Sigmoid colon (tissue), 7 donors: ENCODE measurements around the gene ENPP1. TPM values are rescaled to one million over a fixed set of nuclear protein-coding genes. Genes with fewer than 3 reads are reported as not detected.
"Not testable (repeated sequence)": the region's sequence is repeated elsewhere in the genome, so short reads cannot be mapped to it uniquely, and the experiment has no call there.

Source experiments
- DNase-seq: peaks from one replicate; pipeline ENCODE4 v3.0.0-alpha.2; 2019
- H3K27ac ChIP-seq, 4 donors: fragments of 200-600 bp; sonication (generic); one replicate each; pipeline ENCODE4 v1.5.1; 2016 to 2019; ENCODE audit warnings: mild to moderate bottlenecking in 1 of 4
- H3K27me3 ChIP-seq, 3 donors: fragments of 200-600 bp; sonication (generic); one replicate each; pipeline ENCODE4 v1.5.1; 2019; ENCODE audit warnings: mild to moderate bottlenecking in 1 of 3
- H3K36me3 ChIP-seq, 4 donors: fragments of 200-600 bp; sonication (generic); one replicate each; pipeline ENCODE4 v1.5.1; 2016 to 2019
- H3K4me1 ChIP-seq, 4 donors: fragments of 200-600 bp; sonication (generic); one replicate each; pipeline ENCODE4 v1.5.1; 2017 to 2019
- H3K4me3 ChIP-seq, 4 donors: fragments of 200-600 bp; sonication (generic); one replicate each; pipeline ENCODE4 v1.5.1; 2017 to 2019; ENCODE audit warnings: mild to moderate bottlenecking in 2 of 4, moderate library complexity in 1 of 4
- H3K9me3 ChIP-seq, 4 donors: fragments of 200-600 bp in 3 of 4; sonication (generic) in 3 of 4; one replicate each; pipeline versions ENCODE4 v1.5.1 to v1.6.1; 2013 to 2019
- EP300 ChIP-seq, 4 donors: sonication (generic); formaldehyde crosslinking; IDR thresholded peaks; one replicate each; pipeline ENCODE4 v1.6.1; 2017; ENCODE audit warnings: antibody characterized with exemption in 4 of 4
- POLR2A ChIP-seq, 2 donors: fragments of 450-650 bp; IDR thresholded peaks; one replicate each; pipeline ENCODE4 v1.6.1; 2016; ENCODE audit warnings: antibody characterized with exemption in 2 of 2, mild to moderate bottlenecking in 2 of 2, moderate library complexity in 2 of 2
- POLR2AphosphoS5 ChIP-seq, 4 donors: sonication (generic); formaldehyde crosslinking; IDR thresholded peaks; one replicate each; pipeline ENCODE4 v1.6.1; 2017; ENCODE audit warnings: antibody characterized with exemption in 4 of 4
- WGBS, 2 donors: extraction: QIAGEN DNeasy Blood & Tissue Kit; methylation state at CpG; one replicate each; pipeline ENCODE4 v1.1.7; 2013; 5-methylcytosine and 5-hydroxymethylcytosine counted together
- intact Hi-C: fragments of 100-400 bp; cut with DNase I; formaldehyde crosslinking; loops from one replicate; pipeline ENCODE4 v1.15.1; 2023
- polyA plus RNA-seq, 3 donors: library from polyadenylated mRNA; stranded (reverse); fragments of 200-250 nt; gene quantifications; one replicate each; pipeline ENCODE4 v1.2.3, GENCODE V29; 2013
- total RNA-seq, 4 donors: library from RNA; depleted of rRNA; stranded (reverse); fragments of >200 nt; gene quantifications; one replicate each; pipeline ENCODE4 v1.1.0, GENCODE V29; 2016
- TF ChIP-seq, protein P1 (sequence below), 4 experiments: fragments of 450-650 bp in 3 of 4; fragments of 200-600 bp in 1 of 4; IDR thresholded peaks; one replicate each; pipeline ENCODE4 v1.5.1; 2016 to 2019; ENCODE audit warnings: antibody characterized with exemption in 4 of 4, mild to moderate bottlenecking in 3 of 4, moderate library complexity in 2 of 4
- donor health status: healthy with polysubstance abuse.
- donor health status: Bipolar disorder and iron deficiency.
- donor health status: healthy.

Gene ENPP1
- total and polyA plus RNA-seq, 7 donors: 1.2 to 7.2 (median 3.6) TPM

DNA sequence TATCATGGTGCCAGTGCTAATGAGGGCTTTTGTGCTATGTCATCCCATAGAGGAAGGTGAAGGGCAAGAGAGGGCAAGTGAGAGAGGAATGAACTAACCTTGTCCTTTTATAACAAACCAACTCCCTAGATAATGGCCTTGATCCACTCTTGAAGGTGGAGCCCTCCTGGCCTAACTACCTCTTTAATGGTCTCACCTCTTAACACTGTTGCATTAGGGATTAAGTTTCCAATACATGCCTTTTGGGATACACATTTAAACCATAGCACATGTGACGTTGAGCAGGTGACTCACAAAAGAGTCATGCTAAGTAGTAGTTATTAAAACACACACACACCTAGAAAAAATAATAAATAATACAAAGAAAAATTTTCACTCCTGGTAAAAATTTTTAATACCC lies 106.4 kb downstream of the ENPP1 start:
- H3K27ac ChIP-seq: no peak overlapping the region
- peaks cover 0 to 8% (median 0%) of the 10 kb centered on the region in 3 donors for H3K27me3 ChIP-seq
- TF ChIP-seq, protein P1, sequence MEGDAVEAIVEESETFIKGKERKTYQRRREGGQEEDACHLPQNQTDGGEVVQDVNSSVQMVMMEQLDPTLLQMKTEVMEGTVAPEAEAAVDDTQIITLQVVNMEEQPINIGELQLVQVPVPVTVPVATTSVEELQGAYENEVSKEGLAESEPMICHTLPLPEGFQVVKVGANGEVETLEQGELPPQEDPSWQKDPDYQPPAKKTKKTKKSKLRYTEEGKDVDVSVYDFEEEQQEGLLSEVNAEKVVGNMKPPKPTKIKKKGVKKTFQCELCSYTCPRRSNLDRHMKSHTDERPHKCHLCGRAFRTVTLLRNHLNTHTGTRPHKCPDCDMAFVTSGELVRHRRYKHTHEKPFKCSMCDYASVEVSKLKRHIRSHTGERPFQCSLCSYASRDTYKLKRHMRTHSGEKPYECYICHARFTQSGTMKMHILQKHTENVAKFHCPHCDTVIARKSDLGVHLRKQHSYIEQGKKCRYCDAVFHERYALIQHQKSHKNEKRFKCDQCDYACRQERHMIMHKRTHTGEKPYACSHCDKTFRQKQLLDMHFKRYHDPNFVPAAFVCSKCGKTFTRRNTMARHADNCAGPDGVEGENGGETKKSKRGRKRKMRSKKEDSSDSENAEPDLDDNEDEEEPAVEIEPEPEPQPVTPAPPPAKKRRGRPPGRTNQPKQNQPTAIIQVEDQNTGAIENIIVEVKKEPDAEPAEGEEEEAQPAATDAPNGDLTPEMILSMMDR (IDR thresholded peaks at IDR 0.05): no peak
- TF ChIP-seq POLR2A (IDR thresholded peaks at IDR 0.05): no peak
- no peak for TF ChIP-seq EP300 (IDR thresholded peaks at IDR 0.05)
- no peak for TF ChIP-seq POLR2AphosphoS5 (IDR thresholded peaks at IDR 0.05)
- H3K9me3 ChIP-seq: no peaks in the 10 kb centered on the region
- no peak for DNase-seq
- intact Hi-C loops: loop anchor here (10.0 kb wide), 2 partner anchors 219 to 571 kb away; no protein-coding TSS in a partner anchor
- H3K36me3 ChIP-seq: no peaks in the 10 kb centered on the region
- 68 to 76% methylated on average over 1 of the region's 1 CpG for WGBS, 2 donors
- no peak overlapping the region for H3K4me3 ChIP-seq
- no peaks in the 10 kb centered on the region for H3K4me1 ChIP-seq

DNA sequence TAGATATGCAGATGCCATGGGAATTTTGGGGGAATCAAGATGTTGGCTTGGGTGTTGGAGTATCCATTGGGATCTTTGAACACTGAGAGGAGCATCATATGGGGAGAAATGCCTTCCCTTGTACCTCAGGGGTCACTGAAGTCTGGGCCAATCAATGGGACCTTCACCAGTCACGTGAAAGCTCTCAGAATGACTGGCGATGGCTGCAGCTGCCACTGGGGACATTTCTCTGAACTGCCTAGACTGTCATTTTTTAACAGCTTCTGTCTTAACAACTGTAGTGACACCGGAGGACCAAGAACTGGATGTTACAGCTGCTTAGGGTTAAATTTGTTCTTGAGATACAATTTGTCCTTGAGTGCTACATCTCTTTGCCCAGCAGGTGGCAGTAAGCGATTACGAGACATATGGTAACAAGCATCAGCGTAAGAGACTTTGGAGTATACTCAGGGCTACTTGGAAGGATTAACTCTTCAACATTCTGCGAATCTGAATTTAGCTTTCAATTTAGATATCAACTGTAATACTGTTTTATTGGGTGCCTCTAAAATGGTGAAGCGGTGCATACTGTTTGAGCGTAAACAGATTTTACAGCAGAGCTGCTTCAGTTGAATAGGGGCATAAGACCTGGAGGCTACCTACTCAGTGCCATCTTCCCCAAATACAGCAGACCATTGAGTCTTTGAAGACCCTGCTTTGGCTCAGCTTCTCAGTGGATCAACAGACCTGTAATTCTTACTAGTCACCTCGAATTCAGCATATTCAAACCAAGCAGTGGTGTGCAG lies 107.3 kb downstream of the ENPP1 start:
- intact Hi-C loops: loop anchor here (10.0 kb wide), 2 partner anchors 220 to 570 kb away; no protein-coding TSS in a partner anchor
- Histone ChIP-seq H3K36me3 (no peaks in the 10 kb centered on the region), H3K4me1 (no peaks in the 10 kb centered on the region), H3K27me3 (peaks cover 0 to 8% (median 0%) of the 10 kb centered on the region in 3 donors), H3K9me3 (no peaks in the 10 kb centered on the region), H3K27ac (no peak overlapping the region), H3K4me3 (no peak overlapping the region)
- WGBS, 2 donors: 17 to 31% methylated on average over 10 of the region's 10 CpGs
- peak; percentile 81 for DNase-seq
- no peak for TF ChIP-seq POLR2A (IDR thresholded peaks at IDR 0.05)
- TF ChIP-seq, protein P1 (IDR thresholded peaks at IDR 0.05): peak; percentile 50 to 79 (median 68)
- no peak for TF ChIP-seq EP300 (IDR thresholded peaks at IDR 0.05)
- TF ChIP-seq POLR2AphosphoS5 (IDR thresholded peaks at IDR 0.05): no peak

DNA sequence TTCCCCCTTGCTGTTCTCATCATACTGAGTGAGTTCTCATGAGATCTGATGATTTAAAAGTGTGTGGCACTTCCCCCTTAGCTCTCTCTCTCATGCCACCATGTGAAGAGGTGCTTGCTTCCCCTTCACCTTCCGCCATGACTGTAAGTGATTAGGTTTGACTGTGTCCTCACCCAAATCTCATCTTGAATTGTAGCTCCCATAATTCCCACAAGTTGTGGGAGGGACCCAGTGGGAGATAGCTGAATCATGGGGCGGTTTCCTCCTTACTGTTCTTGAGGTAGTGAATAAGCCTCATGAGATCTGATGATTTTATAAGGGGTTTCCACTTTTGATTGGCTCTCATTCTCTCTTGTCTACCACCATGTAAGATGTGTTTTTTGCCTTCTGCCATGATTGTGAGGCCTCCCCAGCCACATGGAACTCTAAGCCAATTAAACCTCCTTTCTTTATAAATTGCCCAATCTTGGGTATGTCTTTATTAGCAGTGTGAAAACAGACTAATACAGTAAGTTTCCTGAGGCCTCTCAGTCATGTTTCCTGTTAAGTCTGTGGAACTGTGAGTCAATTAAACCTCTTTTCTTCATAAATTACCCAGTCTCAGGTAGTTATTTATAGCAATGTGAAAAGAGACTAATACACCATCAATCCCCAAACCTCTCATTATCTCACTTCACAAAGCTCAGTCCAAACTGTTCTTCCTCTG lies 108.4 kb downstream of the ENPP1 start:
- not testable (repeated sequence) for H3K27me3 ChIP-seq, H3K4me3 ChIP-seq, H3K9me3 ChIP-seq, H3K4me1 ChIP-seq, DNase-seq, H3K27ac ChIP-seq, H3K36me3 ChIP-seq
- intact Hi-C loops: loop anchor here (10.0 kb wide), 2 partner anchors 221 to 569 kb away; no protein-coding TSS in a partner anchor
- WGBS, 2 donors: 95 to 96% methylated on average over 2 of the region's 2 CpGs

DNA sequence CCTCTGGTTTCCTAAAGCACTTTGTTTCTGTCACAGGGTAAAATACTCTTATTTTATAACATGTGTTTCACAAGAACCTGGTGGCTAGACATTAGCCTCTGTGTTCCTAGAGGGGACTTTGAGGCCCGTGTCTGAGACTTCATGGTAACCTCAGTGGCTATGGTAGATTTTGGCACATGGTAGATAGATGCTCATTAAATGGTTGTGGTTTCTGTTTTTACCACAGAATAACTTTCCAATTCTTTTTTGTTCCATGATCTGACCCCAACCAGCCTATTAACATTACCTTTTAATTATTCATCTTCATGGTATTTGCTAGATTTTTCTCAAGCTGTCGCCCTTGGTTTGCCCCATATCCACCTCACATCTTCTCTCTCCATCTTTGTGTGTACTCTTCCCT lies 109.0 kb downstream of the ENPP1 start:
- Histone ChIP-seq H3K4me1 (no peaks in the 10 kb centered on the region), H3K27ac (no peak overlapping the region), H3K27me3 (peaks cover 0 to 8% (median 0%) of the 10 kb centered on the region in 3 donors), H3K36me3 (no peaks in the 10 kb centered on the region), H3K9me3 (no peaks in the 10 kb centered on the region), H3K4me3 (no peak overlapping the region)
- TF ChIP-seq EP300 (IDR thresholded peaks at IDR 0.05) (no peak), POLR2AphosphoS5 (IDR thresholded peaks at IDR 0.05) (no peak), POLR2A (IDR thresholded peaks at IDR 0.05) (no peak)
- TF ChIP-seq, protein P1 (IDR thresholded peaks at IDR 0.05): no peak
- intact Hi-C loops: loop anchor here (10.0 kb wide), 2 partner anchors 222 to 568 kb away; no protein-coding TSS in a partner anchor
- DNase-seq: no peak
- 69 to 93% methylated on average over 2 of the region's 2 CpGs for WGBS, 2 donors

DNA sequence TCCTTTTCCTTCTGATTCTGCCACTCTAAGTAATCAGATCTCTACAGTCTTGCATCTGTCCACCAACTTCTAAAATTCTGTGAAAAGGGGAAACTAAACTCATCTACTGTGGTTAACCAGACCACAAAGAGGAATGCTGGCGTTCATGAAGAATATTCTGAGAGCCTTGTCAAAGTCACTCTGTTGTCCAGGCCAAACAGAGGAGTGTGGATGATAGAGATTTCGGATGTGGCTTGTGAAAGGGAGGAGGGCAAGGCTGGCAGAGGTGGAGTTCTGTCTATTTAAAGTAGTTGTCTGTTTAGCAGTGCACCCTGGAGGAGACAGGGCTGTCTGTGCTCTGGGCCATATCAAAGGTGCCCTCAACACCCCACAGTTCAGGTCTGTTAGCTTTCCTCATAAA lies 109.5 kb downstream of the ENPP1 start:
- H3K36me3 ChIP-seq: no peaks in the 10 kb centered on the region
- no peak overlapping the region for H3K27ac ChIP-seq
- H3K4me3 ChIP-seq: no peak overlapping the region
- WGBS, 2 donors: 46 to 81% methylated on average over 2 of the region's 2 CpGs
- DNase-seq: no peak
- TF ChIP-seq POLR2A (IDR thresholded peaks at IDR 0.05) (no peak), EP300 (IDR thresholded peaks at IDR 0.05) (no peak), POLR2AphosphoS5 (IDR thresholded peaks at IDR 0.05) (no peak)
- TF ChIP-seq, protein P1 (IDR thresholded peaks at IDR 0.05): no peak
- H3K27me3 ChIP-seq: peaks cover 0 to 8% (median 0%) of the 10 kb centered on the region in 3 donors
- H3K4me1 ChIP-seq: no peaks in the 10 kb centered on the region
- H3K9me3 ChIP-seq: no peaks in the 10 kb centered on the region
- intact Hi-C loops: loop anchor here (10.0 kb wide), 2 partner anchors 223 to 567 kb away; no protein-coding TSS in a partner anchor
